AG09309 (cell line): ENCODE measurements around the gene PCDHGA6.

Experiments used
- DNase-seq: peaks from one replicate; pipeline ENCODE4 v3.0.0-alpha.2; 2010; ENCODE audit warnings: low read depth
- H3K4me3 ChIP-seq: 2 replicates; pipeline ENCODE4 v1.5.1; 2011; ENCODE audit warnings: mild to moderate bottlenecking, low read depth, low read length, moderate library complexity; ENCODE audit not compliant: control insufficient read depth
- CTCF ChIP-seq: IDR thresholded peaks from 2 replicates; pipeline ENCODE4 v1.5.1; 2011; ENCODE audit warnings: mild to moderate bottlenecking, low read depth, low read length, inconsistent platforms; ENCODE audit not compliant: insufficient read depth, control insufficient read depth; ENCODE audit errors: missing control alignments

The PCDHGA6 gene

DNA sequence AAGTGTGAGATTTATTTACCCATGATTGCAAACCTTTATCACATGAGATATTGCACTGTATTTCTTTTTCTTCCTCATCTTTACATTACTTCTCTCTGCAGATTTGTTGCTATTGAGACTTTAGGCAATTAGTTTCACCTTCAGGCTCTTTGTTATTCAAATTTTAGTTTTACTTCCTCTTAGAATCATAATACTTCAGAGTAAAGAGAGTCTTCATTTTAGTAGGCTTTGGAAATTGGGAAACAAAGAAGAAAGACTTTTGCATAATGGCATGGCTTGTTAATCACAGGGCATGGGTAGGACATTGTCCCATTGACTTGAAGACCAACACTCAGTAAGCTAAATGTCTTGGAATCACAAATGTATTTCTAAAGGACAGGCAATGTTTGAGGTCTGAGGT lies 11.0 kb upstream of the PCDHGA6 start:
- no peak for TF ChIP-seq CTCF
- H3K4me3 ChIP-seq: no peak overlapping the region
- no peak for DNase-seq

GRCh38 chr5:141363952-141364660 lies 9.6 kb upstream of the PCDHGA6 start, which contains the start of gene PCDHGA5:
Gene PCDHGA5, plus strand, starts transcription at chr5:141364162. Its CDS starts 169 bp downstream, at chr5:141364331.
- peak within 1 kb of the TSS; percentile 18 for H3K4me3 ChIP-seq
- DNase-seq: no peak
- peak; percentile 27 for TF ChIP-seq CTCF

GRCh38 chr5:141366016-141366896 lies 7.4 kb upstream of the PCDHGA6 start:
- no peak for DNase-seq
- no peak overlapping the region for H3K4me3 ChIP-seq
- no peak for TF ChIP-seq CTCF

DNA sequence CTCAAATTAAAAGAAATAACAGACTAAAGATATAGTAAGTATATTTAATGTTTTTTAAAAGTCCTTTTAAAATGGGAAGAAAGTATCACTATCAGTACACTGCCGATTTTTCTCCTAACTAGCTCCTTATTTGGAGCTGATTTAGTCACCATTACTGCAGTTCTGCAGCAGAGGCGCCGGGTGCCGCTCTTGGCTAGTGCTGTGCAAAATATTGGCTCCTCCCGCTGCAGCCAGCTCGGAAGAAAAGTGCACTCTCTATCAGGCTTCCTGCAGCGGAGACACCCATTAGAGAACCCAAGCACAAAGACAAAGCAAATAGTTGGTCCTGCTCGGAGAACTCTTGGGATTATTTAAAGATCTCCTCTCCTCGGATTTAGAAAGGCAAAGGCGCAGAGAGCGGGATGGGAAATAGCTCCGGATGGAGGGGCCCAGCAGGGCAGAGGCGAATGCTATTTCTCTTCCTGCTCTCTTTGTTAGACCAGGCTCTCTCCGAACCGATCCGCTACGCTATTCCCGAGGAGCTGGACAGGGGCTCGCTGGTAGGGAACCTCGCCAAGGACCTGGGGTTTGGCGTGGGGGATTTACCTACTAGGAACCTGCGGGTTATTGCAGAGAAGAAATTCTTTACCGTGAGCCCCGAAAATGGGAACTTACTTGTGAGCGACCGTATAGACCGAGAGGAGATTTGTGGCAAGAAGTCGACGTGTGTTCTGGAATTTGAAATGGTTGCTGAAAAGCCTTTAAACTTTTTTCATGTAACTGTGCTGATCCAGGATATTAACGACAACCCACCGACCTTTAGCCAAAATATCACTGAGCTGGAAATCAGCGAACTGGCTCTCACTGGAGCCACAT lies 3.5 kb upstream of the PCDHGA6 start, which contains the start of gene PCDHGB3:
Gene PCDHGB3 (plus strand): TSS at position 249 of the 855 bp plus-strand sequence. CDS start 153 bp downstream, at position 402.
- DNase-seq: no peak
- peak within 1 kb of the TSS; percentile 32 for H3K4me3 ChIP-seq
- TF ChIP-seq CTCF: peak; percentile 63

GRCh38 chr5:141371572-141372475 lies 1.9 kb upstream of the PCDHGA6 start:
- no peak overlapping the region for H3K4me3 ChIP-seq
- no peak for DNase-seq
- no peak for TF ChIP-seq CTCF

DNA sequence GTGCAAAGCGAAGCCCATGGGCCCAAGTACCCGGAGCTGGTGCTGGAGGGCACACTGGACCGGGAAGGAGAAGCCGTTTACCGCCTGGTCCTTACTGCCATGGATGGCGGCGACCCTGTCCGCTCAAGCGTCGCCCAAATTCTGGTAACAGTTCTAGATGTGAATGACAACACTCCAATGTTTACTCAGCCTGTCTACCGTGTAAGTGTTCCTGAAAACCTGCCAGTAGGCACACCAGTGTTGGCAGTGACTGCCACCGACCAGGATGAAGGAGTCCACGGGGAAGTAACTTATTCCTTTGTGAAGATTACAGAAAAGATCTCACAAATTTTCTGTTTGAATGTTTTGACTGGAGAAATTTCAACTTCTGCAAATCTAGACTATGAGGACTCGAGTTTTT lies 936 bp downstream of the PCDHGA6 start:
- H3K4me3 ChIP-seq: no peak overlapping the region; the same call in 1 of the 2 replicates
- no peak for TF ChIP-seq CTCF
- DNase-seq: no peak
